Naive B cell (primary cell): ENCODE results near the gene IFIT1. TPM values are rescaled to one million over a fixed set of nuclear protein-coding genes. Genes with fewer than 3 reads are reported as not detected.

Experiments
- ATAC-seq, 2 donors: fragments of 150-1000 bp; cut with Tn5 transposase; 2 replicates each; pipeline ENCODE4 v1.10.0; 2021; ENCODE audit warnings: low read depth in 2 of 2, mild to moderate bottlenecking in 2 of 2, moderate library complexity in 2 of 2
- DNase-seq: peaks from one replicate; pipeline ENCODE4 v3.0.0; 2022
- H3K27ac Mint-ChIP-seq, 6 donors: one replicate each; pipeline ENCODE4 v1.8.0; 2020 to 2022; ENCODE audit warnings: mild to moderate bottlenecking in 6 of 6, mixed read lengths in 6 of 6, moderate library complexity in 5 of 6, inconsistent platforms in 2 of 6
- H3K27me3 Mint-ChIP-seq, 3 donors: one replicate each; pipeline ENCODE4 v1.8.0; 2021 to 2022; ENCODE audit warnings: mixed read lengths in 3 of 3, mild to moderate bottlenecking in 1 of 3
- H3K36me3 Mint-ChIP-seq, 2 donors: one replicate each; pipeline ENCODE4 v1.8.0; 2020 to 2022; ENCODE audit warnings: mixed read lengths in 2 of 2, inconsistent platforms in 1 of 2, mild to moderate bottlenecking in 1 of 2
- H3K4me1 Mint-ChIP-seq, 3 donors: one replicate each; pipeline ENCODE4 v1.8.0; 2020 to 2022; ENCODE audit warnings: mixed read lengths in 3 of 3, inconsistent platforms in 1 of 3, mild to moderate bottlenecking in 1 of 3, moderate library complexity in 1 of 3
- H3K4me3 Mint-ChIP-seq, 8 donors: one replicate each; pipeline ENCODE4 v1.8.0; 2020 to 2022; ENCODE audit warnings: mild to moderate bottlenecking in 8 of 8, mixed read lengths in 8 of 8, moderate library complexity in 8 of 8, inconsistent platforms in 2 of 8
- H3K9me3 Mint-ChIP-seq, 7 donors: one replicate each; pipeline ENCODE4 v1.8.0; 2020 to 2022; ENCODE audit warnings: mixed read lengths in 7 of 7, mild to moderate bottlenecking in 5 of 7, inconsistent platforms in 2 of 7, moderate library complexity in 1 of 7
- polyA plus RNA-seq, 6 donors: library from polyadenylated mRNA; unstranded; fragments of 300-500 nt; fragmentation: Illumina TruSeq; gene quantifications; one replicate each; pipeline ENCODE4 v1.2.3, GENCODE V29; 2021; ENCODE audit warnings: low read depth in 6 of 6

IFIT1 gene
- polyA plus RNA-seq, 6 donors from 2014 or later: 1.2 to 6.7 (median 3.1) TPM

- peaks cover 31 to 40% (median 35%) of the 10 kb centered on the region in 3 donors for H3K4me1 Mint-ChIP-seq
- no peak for ATAC-seq
Measured at GRCh38 chr10:89413398-89413912, 21.0 kb downstream of the IFIT1 start.

GRCh38 chr10:89414146-89414878 is 21.9 kb downstream of the IFIT1 start, which contains the start of gene IFIT5:
Gene IFIT5, plus strand, starts transcription at chr10:89414568. Its CDS starts 231 bp downstream, at chr10:89414799.
- Mint-ChIP-seq H3K36me3 (peaks cover 0 to 10% of the 10 kb centered on the region in 2 donors), H3K27ac (peak within 1 kb of the TSS; percentile 97 to 100 (median 98)), H3K4me3 (peak within 1 kb of the TSS; percentile 93 to 100 (median 96)), H3K4me1 (peaks cover 31 to 46% (median 35%) of the 10 kb centered on the region in 3 donors), H3K9me3 (peaks cover 0 to 3% (median 0%) of the 10 kb centered on the region in 7 donors), H3K27me3 (no peaks in the 10 kb centered on the region)
- ATAC-seq (peak; percentile 71 to 72), DNase-seq (peak; percentile 69)

More at GRCh38 chr10:89413398-89413912, 21.0 kb downstream of the IFIT1 start:
- H3K9me3 Mint-ChIP-seq: peaks cover 0 to 3% (median 0%) of the 10 kb centered on the region in 7 donors
- H3K27ac Mint-ChIP-seq: peak overlapping the region; percentile 89 to 100 (median 98)
- no peak for DNase-seq
- H3K36me3 Mint-ChIP-seq: peaks cover 0 to 10% of the 10 kb centered on the region in 2 donors
- peak overlapping the region; percentile 93 to 100 (median 96) for H3K4me3 Mint-ChIP-seq
- no peaks in the 10 kb centered on the region for H3K27me3 Mint-ChIP-seq

GRCh38 chr10:89414879-89415821 is 22.7 kb downstream of the IFIT1 start:
- Mint-ChIP-seq H3K27me3 (no peaks in the 10 kb centered on the region), H3K4me3 (peak overlapping the region; percentile 93 to 100 (median 96)), H3K27ac (peak overlapping the region; percentile 97 to 99 (median 98)), H3K4me1 (peaks cover 35 to 50% (median 39%) of the 10 kb centered on the region in 3 donors), H3K9me3 (peaks cover 0 to 3% (median 0%) of the 10 kb centered on the region in 7 donors), H3K36me3 (peaks cover 0 to 9% of the 10 kb centered on the region in 2 donors)
- DNase-seq (peak; percentile 66), ATAC-seq (peak; percentile 57 to 63)

- Mint-ChIP-seq H3K27me3 (no peaks in the 10 kb centered on the region), H3K36me3 (peaks cover 0 to 4% of the 10 kb centered on the region in 2 donors), H3K9me3 (peaks cover 0 to 3% (median 0%) of the 10 kb centered on the region in 7 donors), H3K27ac (peak overlapping the region in 5 of 6 donors; percentile 63 to 99 (median 87)), H3K4me1 (peaks cover 35 to 50% (median 39%) of the 10 kb centered on the region in 3 donors), H3K4me3 (peak overlapping the region in 7 of 8 donors; percentile 93 to 100 (median 96))
- DNase-seq (no peak), ATAC-seq (no peak)
Measured at GRCh38 chr10:89416465-89416864, 24.0 kb downstream of the IFIT1 start.

GRCh38 chr10:89419548-89419947 is 27.1 kb downstream of the IFIT1 start:
- peak overlapping the region in 4 of 8 donors; percentile 28 to 70 (median 47) for H3K4me3 Mint-ChIP-seq
- H3K9me3 Mint-ChIP-seq: no peaks in the 10 kb centered on the region
- H3K27me3 Mint-ChIP-seq: no peaks in the 10 kb centered on the region
- ATAC-seq (peak; percentile 40 to 46), DNase-seq (peak; percentile 25)
- H3K4me1 Mint-ChIP-seq: peaks cover 41 to 61% (median 45%) of the 10 kb centered on the region in 3 donors
- H3K36me3 Mint-ChIP-seq: peaks cover 0 to 5% of the 10 kb centered on the region in 2 donors
- H3K27ac Mint-ChIP-seq: peak overlapping the region in 3 of 6 donors; percentile 21 to 51 (median 42)

GRCh38 chr10:89421018-89421476 is 28.6 kb downstream of the IFIT1 start:
- peaks cover 0 to 5% of the 10 kb centered on the region in 2 donors for H3K36me3 Mint-ChIP-seq
- ATAC-seq (no peak), DNase-seq (no peak)
- H3K4me3 Mint-ChIP-seq: no peak overlapping the region
- H3K27me3 Mint-ChIP-seq: no peaks in the 10 kb centered on the region
- H3K4me1 Mint-ChIP-seq: peaks cover 35 to 52% (median 36%) of the 10 kb centered on the region in 3 donors
- H3K9me3 Mint-ChIP-seq: no peaks in the 10 kb centered on the region
- H3K27ac Mint-ChIP-seq: peak overlapping the region in 1 of 6 donors; percentile 69

GRCh38 chr10:89425000-89425399 is 32.6 kb downstream of the IFIT1 start:
- peaks cover 0 to 5% of the 10 kb centered on the region in 2 donors for H3K36me3 Mint-ChIP-seq
- H3K4me1 Mint-ChIP-seq: peaks cover 10 to 21% (median 11%) of the 10 kb centered on the region in 3 donors
- no peak overlapping the region for H3K4me3 Mint-ChIP-seq
- ATAC-seq: no peak
- no peak for DNase-seq
- H3K9me3 Mint-ChIP-seq: no peaks in the 10 kb centered on the region
- H3K27me3 Mint-ChIP-seq: peaks cover 0 to 3% (median 0%) of the 10 kb centered on the region in 3 donors
- H3K27ac Mint-ChIP-seq: peak overlapping the region in 2 of 6 donors; percentile 70 to 94

GRCh38 chr10:89426230-89426868 is 33.9 kb downstream of the IFIT1 start:
- Mint-ChIP-seq H3K27me3 (peaks cover 0 to 3% (median 0%) of the 10 kb centered on the region in 3 donors), H3K36me3 (peaks cover 0 to 5% of the 10 kb centered on the region in 2 donors), H3K4me3 (peak overlapping the region in 1 of 8 donors; percentile 9), H3K27ac (no peak overlapping the region), H3K9me3 (no peaks in the 10 kb centered on the region), H3K4me1 (peaks cover 10 to 21% (median 11%) of the 10 kb centered on the region in 3 donors)
- DNase-seq (peak; percentile 18), ATAC-seq (peak; percentile 58 to 72)

GRCh38 chr10:89427629-89428028 is 35.2 kb downstream of the IFIT1 start:
- H3K36me3 Mint-ChIP-seq: no peaks in the 10 kb centered on the region
- no peak overlapping the region for H3K4me3 Mint-ChIP-seq
- DNase-seq (no peak), ATAC-seq (no peak)
- peaks cover 6 to 16% (median 11%) of the 10 kb centered on the region in 3 donors for H3K4me1 Mint-ChIP-seq
- peaks cover 0 to 9% (median 7%) of the 10 kb centered on the region in 3 donors for H3K27me3 Mint-ChIP-seq
- no peaks in the 10 kb centered on the region for H3K9me3 Mint-ChIP-seq
- no peak overlapping the region for H3K27ac Mint-ChIP-seq

- ATAC-seq (no peak), DNase-seq (no peak)
- peaks cover 0 to 10% (median 9%) of the 10 kb centered on the region in 3 donors for H3K27me3 Mint-ChIP-seq
- H3K9me3 Mint-ChIP-seq: no peaks in the 10 kb centered on the region
- peaks cover 0 to 3% (median 0%) of the 10 kb centered on the region in 3 donors for H3K4me1 Mint-ChIP-seq
- H3K4me3 Mint-ChIP-seq: no peak overlapping the region
- H3K36me3 Mint-ChIP-seq: no peaks in the 10 kb centered on the region
- H3K27ac Mint-ChIP-seq: no peak overlapping the region
Measured at GRCh38 chr10:89428877-89429276, 36.5 kb downstream of the IFIT1 start.

GRCh38 chr10:89431977-89432376 is 39.6 kb downstream of the IFIT1 start:
- Mint-ChIP-seq H3K36me3 (no peaks in the 10 kb centered on the region), H3K4me1 (no peaks in the 10 kb centered on the region), H3K4me3 (no peak overlapping the region), H3K9me3 (no peaks in the 10 kb centered on the region), H3K27ac (no peak overlapping the region), H3K27me3 (peaks cover 19 to 31% (median 29%) of the 10 kb centered on the region in 3 donors)
- DNase-seq (no peak), ATAC-seq (no peak)

- ATAC-seq: no peak
Measured at GRCh38 chr10:89438525-89438924, 46.1 kb downstream of the IFIT1 start.

More at GRCh38 chr10:89438525-89438924, 46.1 kb downstream of the IFIT1 start:
- Mint-ChIP-seq H3K4me1 (no peaks in the 10 kb centered on the region), H3K27me3 (peaks cover 47 to 55% (median 52%) of the 10 kb centered on the region in 3 donors), H3K9me3 (peaks cover 0 to 2% (median 0%) of the 10 kb centered on the region in 7 donors), H3K27ac (peak overlapping the region in 1 of 6 donors; percentile 71), H3K4me3 (no peak overlapping the region), H3K36me3 (no peaks in the 10 kb centered on the region)
- DNase-seq: no peak
